ENCODE data around the gene POF1B.
A peak's percentile ranks its signal among the peaks of the same experiment; 100 is the strongest.
"Not testable (repeated sequence)": the region's sequence is repeated elsewhere in the genome, so short reads cannot be mapped to it uniquely, and the experiment has no call there.

POF1B gene

DNA sequence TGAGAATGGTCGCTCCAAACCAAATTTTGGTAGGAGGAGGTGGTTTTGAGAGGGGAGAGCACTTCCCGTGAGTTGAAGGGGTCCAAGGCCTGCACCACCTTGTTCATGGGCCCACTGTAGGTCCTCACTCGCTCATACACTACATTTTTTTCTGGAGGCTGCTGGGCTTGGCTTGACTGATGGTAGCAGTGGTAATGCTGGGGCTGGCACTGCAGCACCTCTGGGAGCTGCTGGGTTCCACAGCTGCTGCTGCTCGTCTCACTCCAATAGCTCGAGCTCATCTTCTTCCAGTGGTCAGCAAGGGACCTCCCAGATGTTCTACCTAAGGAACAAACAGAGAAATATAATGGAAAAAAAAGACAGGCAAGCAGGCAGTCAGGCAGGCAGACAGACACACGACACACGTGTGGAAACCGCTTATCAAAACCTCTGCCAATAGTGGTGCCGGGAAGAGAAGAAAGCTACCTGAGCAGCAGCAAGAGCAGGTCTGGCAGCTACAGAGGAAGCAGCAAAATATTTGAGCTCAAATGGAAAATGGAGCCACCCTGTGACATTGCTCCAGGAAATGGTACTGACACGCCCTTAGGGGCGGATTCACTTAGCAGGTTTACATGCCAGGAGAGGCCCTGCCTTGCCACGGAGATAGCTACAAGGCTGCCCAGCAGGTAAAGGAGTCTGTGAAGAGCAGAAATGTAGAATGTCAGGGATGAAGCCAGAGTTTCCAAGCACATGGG, at the start of gene POF1B:
TSS of gene POF1B (minus strand) at position 492 of the 734 bp plus-strand sequence. CDS start at position 281, 211 bp downstream.
- no peak for DNase-seq (ENCODE audit: low spot score)

DNA sequence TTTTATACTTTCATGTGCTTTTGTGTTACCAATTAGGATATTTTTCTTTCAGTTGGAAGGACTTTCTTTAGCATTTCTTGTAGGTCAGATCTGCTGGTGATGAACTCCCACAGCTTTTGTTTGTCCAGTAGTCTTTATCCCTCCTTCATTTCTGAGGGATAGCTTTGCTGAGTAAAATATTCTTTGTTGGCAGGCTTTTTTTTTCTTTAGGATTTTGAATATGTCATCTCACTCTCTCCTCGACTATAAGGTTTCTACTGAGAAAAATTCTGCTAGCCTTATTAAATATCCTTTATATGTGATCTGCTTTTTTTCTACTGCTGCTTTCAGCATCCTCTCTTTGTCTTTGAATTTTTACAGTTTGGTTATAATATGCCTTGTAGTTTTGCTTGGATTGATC, 49.6 kb upstream of the POF1B start:
- DNase-seq (ENCODE audit: low spot score): no peak

- no peak for DNase-seq (ENCODE audit: low spot score)
These were observed 39.8 kb upstream of the POF1B start for GRCh38 chrX:85419293-85419692.

GRCh38 chrX:85391878-85392238, 12.4 kb upstream of the POF1B start:
- DNase-seq (ENCODE audit: low spot score): no peak

DNA sequence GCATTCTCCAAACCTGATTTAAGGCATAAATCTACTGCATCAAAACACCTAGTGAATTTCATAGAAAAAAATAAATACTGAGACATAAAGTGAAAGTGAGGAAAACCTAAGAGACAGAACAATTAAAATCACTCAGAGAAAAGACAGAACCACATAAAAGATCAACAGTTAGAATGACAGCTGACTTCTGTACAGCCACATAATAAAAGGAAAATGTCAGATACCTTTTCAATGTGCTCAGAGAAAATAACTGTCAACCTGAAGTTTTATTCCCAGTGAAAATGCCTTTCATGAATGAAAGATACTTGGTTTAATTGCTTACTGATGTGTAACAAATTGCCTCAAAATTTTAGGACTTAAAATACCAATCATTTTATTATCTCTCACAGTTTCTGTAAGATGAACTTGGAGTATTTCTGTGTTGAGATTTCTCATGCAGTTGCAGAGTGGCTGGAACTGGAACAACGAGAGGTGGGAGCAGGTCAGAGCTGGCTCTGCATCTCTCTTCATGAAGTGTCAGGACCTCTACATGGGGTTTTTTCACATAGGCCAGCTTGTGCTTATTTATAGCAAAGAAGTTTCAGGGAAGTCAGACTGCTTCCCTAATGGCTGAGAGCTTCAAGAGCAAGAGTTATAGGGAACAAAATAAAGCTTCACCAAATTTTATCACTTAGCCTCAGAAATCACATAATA, 11.9 kb upstream of the POF1B start:
- no peak for DNase-seq (ENCODE audit: low spot score)

- no peak for DNase-seq (ENCODE audit: low spot score)
These were observed 2.1 kb upstream of the POF1B start for GRCh38 chrX:85381602-85382001.

DNA sequence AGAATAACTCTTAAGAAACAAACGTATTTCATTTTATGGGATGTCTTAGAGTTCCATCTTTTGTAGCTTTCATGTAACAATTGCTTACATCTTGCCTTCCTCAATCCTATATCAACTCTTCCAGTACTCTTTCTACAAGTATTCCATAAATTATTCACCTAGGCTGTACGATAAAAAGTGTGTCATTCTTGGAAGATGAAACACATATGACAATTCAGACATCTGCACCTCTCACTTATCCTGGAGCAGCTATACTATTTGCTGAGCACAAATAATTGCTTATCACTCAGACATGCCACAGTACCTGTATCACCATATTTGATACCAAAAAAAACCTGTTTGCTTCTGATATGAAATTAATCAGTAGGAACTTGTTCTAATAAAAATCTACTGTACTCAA, 1.0 kb downstream of the POF1B start:
- DNase-seq (ENCODE audit: low spot score): no peak

GRCh38 chrX:85375333-85375738, 4.1 kb downstream of the POF1B start:
- DNase-seq (ENCODE audit: low spot score): no peak

GRCh38 chrX:85365370-85365995, 14.0 kb downstream of the POF1B start:
- DNase-seq (ENCODE audit: low spot score): no peak

DNA sequence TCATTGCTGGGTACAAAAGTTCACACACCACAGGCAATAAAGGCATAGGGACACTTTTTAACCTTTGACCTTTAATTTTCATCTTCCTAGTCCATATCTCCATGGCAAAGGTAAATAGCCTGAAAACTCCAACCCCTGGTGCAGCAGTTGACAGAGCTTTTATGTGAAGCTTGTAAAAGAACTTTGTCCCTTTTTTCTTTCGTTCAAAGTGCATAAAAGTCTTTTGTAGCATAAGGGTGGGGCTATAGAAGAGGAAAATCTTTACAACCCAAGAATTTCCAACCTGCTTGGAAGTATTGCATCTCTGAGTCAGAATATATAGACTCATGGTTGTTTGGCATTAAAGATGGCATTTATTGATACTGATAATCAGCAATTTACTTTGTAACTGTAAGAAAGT, 20.4 kb downstream of the POF1B start:
- DNase-seq (ENCODE audit: low spot score): no peak

GRCh38 chrX:85345523-85345922, 33.9 kb downstream of the POF1B start:
- DNase-seq (ENCODE audit: low spot score): no peak

GRCh38 chrX:85327060-85327333, 52.5 kb downstream of the POF1B start:
- no peak for DNase-seq (ENCODE audit: low spot score)

DNA sequence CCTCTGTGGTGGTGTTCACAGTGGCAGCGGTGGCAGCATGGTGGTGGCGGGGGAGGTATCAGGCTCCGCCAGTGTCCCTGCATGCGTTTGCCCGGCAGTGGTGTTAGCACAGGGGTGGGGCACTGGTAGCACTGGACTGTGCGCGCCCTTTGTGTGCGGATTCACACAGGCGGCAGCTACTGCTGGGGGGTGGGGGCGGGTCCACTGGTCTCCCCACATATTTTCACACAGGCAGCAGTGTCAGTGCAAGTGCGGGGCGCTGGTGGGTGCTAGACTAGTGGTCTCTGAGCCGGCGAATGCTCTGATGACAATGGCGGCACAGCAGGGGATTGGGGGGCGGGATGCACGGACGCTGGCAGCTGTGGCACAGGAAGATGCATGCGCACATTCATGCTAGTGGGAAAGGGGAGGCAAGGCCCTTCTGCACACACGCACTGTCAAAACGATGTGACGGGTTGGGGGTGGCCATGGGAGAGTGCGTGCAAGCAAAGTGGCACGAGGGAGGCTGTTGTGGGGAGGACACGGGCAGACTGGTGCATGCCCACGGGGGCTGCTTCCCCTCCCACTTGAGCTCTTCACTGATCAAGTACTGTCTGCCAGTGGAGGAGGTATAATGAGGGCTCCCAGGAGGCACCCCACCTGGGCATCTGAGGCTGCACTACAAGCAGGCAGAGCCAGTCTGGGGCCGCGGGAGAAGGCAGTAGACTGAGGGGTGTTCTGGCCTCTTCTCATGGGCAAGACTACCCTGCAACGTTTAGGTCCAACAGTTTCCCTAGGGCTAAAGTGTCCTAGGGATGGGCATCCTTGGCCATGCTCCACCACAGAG, 53.0 kb downstream of the POF1B start:
- DNase-seq (ENCODE audit: low spot score): no peak

DNA sequence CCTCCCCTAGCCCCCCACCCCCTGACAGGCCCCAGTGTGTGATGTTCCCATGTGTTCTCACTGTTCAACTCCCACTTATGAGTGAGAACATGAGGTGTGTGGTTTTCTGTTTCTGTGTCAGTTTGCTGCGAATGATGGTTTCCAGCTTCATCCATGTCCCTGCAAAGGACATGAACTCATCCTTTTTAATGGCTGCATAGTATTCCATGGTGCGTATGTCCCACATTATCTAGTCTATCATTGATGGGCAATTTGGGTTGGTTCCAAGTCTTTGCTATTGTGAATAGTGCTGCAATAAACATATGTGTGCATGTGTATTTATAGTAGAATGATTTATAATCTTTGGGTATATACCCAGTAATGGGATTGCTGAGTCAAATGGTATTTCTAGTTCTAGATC, 68.1 kb downstream of the POF1B start:
- DNase-seq (ENCODE audit: low spot score): not testable (repeated sequence)

DNA sequence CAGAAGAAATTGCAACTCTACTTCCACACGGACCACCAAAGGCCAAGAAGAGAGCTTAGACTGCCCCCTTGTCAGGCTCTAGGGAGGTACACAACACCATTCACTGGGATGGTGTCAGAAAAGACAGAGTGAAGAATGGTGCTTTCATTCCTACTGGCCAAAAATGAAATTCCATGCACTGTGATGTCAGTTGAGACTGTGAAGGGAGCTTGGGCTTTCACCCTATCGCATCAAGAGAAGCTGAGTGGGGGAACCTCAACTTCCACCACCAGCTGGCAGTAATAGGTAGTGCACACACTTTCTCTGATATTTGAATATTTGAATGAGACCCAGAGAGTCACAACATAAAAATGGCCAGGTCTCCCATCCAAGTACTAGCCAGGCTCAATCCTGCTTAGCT, 69.7 kb downstream of the POF1B start:
- peak; percentile 42 for DNase-seq (ENCODE audit: low spot score)

- DNase-seq (ENCODE audit: low spot score): no peak
These were observed 75.9 kb downstream of the POF1B start for GRCh38 chrX:85303544-85303943.

DNA sequence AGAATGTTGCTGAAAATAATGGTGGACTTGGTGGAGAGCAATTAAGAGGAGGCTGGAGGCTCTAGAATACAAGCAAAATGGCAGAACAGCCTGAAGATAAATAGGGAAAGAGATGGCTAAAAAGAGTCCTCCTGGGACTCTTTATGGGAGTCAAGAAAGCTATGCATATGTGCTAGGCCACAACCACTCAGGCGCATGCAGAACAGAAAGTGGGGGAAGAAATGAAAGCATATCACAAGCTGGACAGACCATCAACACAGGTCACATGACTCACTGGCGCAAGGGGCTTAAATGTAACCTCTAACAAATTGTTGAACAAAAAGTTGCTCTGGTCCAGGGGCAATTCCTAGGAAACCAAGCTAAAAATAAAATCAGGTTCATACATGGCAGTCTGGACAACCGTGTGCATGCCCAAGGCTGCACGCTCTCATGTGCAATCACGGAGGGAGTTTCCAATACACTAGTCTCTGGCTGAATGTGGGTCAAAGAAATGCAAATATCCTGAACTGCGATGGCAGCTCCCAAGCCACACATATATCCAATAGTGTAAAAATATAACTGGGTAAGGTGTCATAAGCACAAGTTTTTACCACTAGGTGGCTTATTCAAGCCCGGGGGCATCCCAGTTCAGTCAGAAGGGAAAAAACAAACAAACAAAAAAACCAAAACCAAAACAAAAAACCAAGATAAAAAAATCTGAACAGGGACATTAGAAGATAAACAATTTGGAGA, 90.3 kb downstream of the POF1B start:
- peak; percentile 5 for DNase-seq (ENCODE audit: low spot score)

DNA sequence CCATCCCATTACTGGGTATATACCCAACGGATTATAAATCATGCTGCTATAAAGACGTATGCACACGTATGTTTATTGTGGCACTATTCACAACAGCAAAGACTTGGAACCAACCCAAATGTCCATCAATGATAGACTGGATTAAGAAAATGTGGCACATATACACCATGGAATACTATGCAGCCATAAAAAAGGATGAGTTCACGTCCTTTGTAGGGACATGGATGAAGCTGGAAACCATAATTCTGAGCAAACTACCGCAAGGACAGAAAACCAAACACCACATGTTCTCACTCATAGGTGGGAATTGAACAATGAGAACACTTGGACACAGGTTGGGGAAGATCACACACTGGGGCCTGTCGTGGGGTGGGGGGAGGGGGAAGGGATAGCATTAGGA, 94.2 kb downstream of the POF1B start:
- not testable (repeated sequence) for DNase-seq (ENCODE audit: low spot score)

- DNase-seq (ENCODE audit: low spot score): peak; percentile 61
These were observed 134.8 kb downstream of the POF1B start for GRCh38 chrX:85244450-85245211.

- DNase-seq (ENCODE audit: low spot score): peak; percentile 62
These were observed 135.6 kb downstream of the POF1B start, which contains the start of the genes SATL1 and ZNF711 for GRCh38 chrX:85243761-85244449. Gene SATL1 (minus strand): TSS chrX:85243779. CDS start chrX:85108968, 134,811 bp downstream. Gene ZNF711 (plus strand): TSS chrX:85243991. CDS start chrX:85247573, 3,582 bp downstream.
